Type B pancreatic cell (in vitro differentiated cells): Measurements from ENCODE around the gene CNPY2. TPM values are rescaled to one million over a fixed set of nuclear protein-coding genes. Genes with fewer than 3 reads are reported as not detected.

ENCODE experiments used
- DNase-seq: peaks from one replicate; pipeline ENCODE4 v3.0.0; 2021; ENCODE audit warnings: mixed read lengths; ENCODE audit not compliant: unreplicated experiment; ENCODE audit errors: extremely low spot score
- H3K27ac Mint-ChIP-seq: 2 replicates; pipeline ENCODE4 v1.8.0; 2021; ENCODE audit warnings: mild to moderate bottlenecking, mixed read lengths
- H3K27me3 Mint-ChIP-seq: 2 replicates; pipeline ENCODE4 v1.8.0; 2021; ENCODE audit warnings: mixed read lengths
- H3K36me3 Mint-ChIP-seq: 2 replicates; pipeline ENCODE4 v1.8.0; 2021; ENCODE audit warnings: mixed read lengths
- H3K4me1 Mint-ChIP-seq: one replicate; pipeline ENCODE4 v1.8.0; 2021; ENCODE audit warnings: mixed read lengths; ENCODE audit not compliant: unreplicated experiment
- H3K4me3 Mint-ChIP-seq: 2 replicates; pipeline ENCODE4 v1.8.0; 2021; ENCODE audit warnings: mild to moderate bottlenecking, mixed read lengths
- H3K9me3 Mint-ChIP-seq: 2 replicates; pipeline ENCODE4 v1.8.0; 2021; ENCODE audit warnings: mixed read lengths
- CTCF ChIP-seq: fragments of 200-600 bp; sonication (generic); conservative IDR thresholded peaks from 2 replicates; pipeline ENCODE4 v1.5.0; 2021; ENCODE audit warnings: antibody characterized with exemption, mild to moderate bottlenecking
- total RNA-seq: library from RNA; stranded (reverse); gene quantifications from 2 replicates; pipeline ENCODE4 v1.2.1, GENCODE V29; 2021; ENCODE audit warnings: low replicate concordance

The CNPY2 gene
- total RNA-seq, 1 donor from 2014 or later, result 194 TPM

GRCh38 chr12:56304276-56304675 is 11.5 kb downstream of the CNPY2 start:
- TF ChIP-seq CTCF, result no peak
- no peak for DNase-seq
- Mint-ChIP-seq H3K36me3 (peaks cover 14% of the 10 kb centered on the region), H3K4me3 (no peak overlapping the region), H3K27ac (no peak overlapping the region), H3K27me3 (no peaks in the 10 kb centered on the region), H3K9me3 (no peaks in the 10 kb centered on the region), H3K4me1 (peaks cover 17% of the 10 kb centered on the region)

DNA sequence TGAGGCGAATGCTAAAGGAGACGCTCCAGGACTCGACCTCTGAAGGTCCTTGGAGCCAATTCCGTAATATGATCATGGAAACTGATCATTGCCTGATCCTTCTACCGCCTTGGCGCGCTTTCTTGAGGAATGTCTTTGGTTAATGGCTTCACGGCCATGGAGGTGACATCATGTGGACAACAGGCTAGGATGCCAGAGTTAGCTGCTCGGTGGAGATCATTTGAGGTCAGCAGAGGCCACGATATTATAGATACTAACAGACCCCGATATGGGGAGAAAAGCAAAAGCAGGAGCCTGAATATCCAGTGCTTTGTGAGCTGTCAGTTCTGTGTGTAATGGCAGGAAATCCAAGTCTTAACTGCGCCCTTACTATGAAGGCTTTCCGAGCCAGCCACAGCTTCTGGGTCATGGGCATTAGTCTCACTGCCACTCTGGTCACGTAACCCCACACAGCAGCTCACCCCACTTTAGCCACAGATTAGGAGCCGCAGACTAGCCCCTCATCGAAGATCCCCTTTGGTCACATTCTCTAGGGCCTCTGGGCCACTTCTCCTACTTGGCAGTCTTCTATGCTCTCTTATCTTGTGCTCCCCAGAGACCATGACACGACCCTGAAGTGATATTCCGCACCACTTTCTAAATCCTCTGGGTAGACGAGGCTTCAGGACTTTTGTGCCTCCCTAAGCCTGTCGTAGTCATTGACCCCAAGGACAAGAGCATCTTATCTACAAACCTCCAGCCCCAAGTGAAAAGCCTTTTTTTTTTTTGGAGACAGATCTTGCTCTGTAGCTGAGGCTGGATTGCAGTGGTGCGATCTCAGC is 14.9 kb downstream of the CNPY2 start:
- peaks cover 38% of the 10 kb centered on the region for H3K4me1 Mint-ChIP-seq
- no peak for DNase-seq
- peak overlapping the region; percentile 98 for H3K4me3 Mint-ChIP-seq
- H3K27ac Mint-ChIP-seq, result peak overlapping the region; percentile 94
- no peaks in the 10 kb centered on the region for H3K9me3 Mint-ChIP-seq
- peaks cover 13% of the 10 kb centered on the region for H3K36me3 Mint-ChIP-seq
- no peak for TF ChIP-seq CTCF
- no peaks in the 10 kb centered on the region for H3K27me3 Mint-ChIP-seq

DNA sequence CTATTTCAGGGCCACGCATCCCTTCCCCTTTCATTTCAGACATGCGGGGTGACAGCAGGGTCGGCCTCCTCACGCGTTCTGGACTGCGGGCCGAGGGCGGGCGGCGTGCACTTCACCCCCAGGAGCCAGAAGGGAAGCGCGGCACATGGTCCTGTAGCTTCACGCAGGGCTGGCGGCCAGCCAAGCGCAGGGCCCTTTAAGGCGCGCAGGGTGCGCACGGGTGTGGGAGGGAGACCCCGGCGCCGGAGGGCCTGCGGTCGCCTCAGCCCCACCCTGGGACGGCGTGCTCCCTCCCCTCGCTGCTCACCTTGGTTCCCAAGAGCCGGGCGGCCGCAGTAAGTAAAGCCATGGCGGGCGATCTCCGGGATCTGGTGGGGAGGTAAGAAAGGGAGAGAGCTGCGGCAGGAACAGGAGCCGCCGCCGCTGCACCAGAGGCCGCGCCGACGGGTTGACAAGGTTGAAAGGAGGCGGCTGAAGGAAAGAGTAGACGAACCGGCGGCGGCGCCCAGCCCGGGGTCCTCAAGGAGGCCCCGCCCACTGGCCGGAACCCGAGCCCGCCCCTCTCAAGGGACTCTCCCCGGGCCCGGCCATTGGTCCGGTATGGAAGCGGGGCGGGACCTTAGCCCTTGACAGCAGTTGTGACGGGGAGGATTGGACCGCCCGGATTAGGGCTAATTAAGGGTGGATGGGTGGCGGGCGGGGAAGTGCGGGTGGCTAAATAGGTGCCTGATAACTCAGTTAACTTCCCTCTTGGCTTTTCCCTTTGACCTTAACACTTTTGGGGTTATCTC is 15.7 kb downstream of the CNPY2 start, which contains the start of gene CS:
TSS of gene CS (minus strand) at position 478 of the 791 bp plus-strand sequence. CDS start at position 349, 129 bp downstream.
- peak; percentile 98 for DNase-seq
- TF ChIP-seq CTCF, result no peak
- Mint-ChIP-seq H3K4me3 (peak within 1 kb of the TSS; percentile 98), H3K27ac (peak within 1 kb of the TSS; percentile 94), H3K4me1 (peaks cover 38% of the 10 kb centered on the region), H3K9me3 (no peaks in the 10 kb centered on the region), H3K27me3 (no peaks in the 10 kb centered on the region), H3K36me3 (peaks cover 10% of the 10 kb centered on the region)

GRCh38 chr12:56299308-56299852 is 16.4 kb downstream of the CNPY2 start:
- H3K9me3 Mint-ChIP-seq, result no peaks in the 10 kb centered on the region
- no peaks in the 10 kb centered on the region for H3K27me3 Mint-ChIP-seq
- peaks cover 38% of the 10 kb centered on the region for H3K4me1 Mint-ChIP-seq
- no peak for TF ChIP-seq CTCF
- peak overlapping the region; percentile 98 for H3K4me3 Mint-ChIP-seq
- DNase-seq, result no peak
- peaks cover 8% of the 10 kb centered on the region for H3K36me3 Mint-ChIP-seq
- peak overlapping the region; percentile 94 for H3K27ac Mint-ChIP-seq

DNA sequence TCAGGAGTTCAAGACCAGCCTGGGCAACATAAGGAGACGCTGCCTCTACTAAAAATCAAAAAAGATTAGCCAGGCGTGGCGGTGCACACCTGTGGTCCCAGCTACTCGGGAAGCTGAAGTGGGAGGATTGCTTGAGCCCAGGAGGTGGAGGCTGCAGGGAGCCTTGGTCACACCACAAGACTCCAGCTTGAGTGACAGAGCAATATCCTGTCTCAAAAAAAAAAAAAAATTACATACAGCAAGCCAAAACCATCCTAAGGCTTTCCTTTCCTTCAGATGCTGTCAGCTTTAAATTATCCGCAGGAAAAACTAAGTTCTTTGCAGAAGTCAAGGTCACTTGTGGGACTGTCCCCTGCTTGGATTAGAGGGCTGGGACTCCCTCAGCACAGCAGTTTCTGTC is 17.0 kb downstream of the CNPY2 start:
- peaks cover 38% of the 10 kb centered on the region for H3K4me1 Mint-ChIP-seq
- peak overlapping the region; percentile 94 for H3K27ac Mint-ChIP-seq
- no peaks in the 10 kb centered on the region for H3K9me3 Mint-ChIP-seq
- H3K36me3 Mint-ChIP-seq, result peaks cover 8% of the 10 kb centered on the region
- no peaks in the 10 kb centered on the region for H3K27me3 Mint-ChIP-seq
- DNase-seq, result no peak
- TF ChIP-seq CTCF, result no peak
- peak overlapping the region; percentile 98 for H3K4me3 Mint-ChIP-seq
